NCI-H2081 treated with DMSO at 0.1 percent for 48 hours (cell line): ENCODE results near the gene SLC35F3.
"Not testable (repeated sequence)": the region's sequence is repeated elsewhere in the genome, so short reads cannot be mapped to it uniquely, and the experiment has no call there.

Experiments used
- DNase-seq: peaks from one replicate; lab custom pipeline; 2025; lab: John Stamatoyannopoulos, UW

SLC35F3 gene

GRCh38 chr1:234289538-234290305, 385.2 kb downstream of the SLC35F3 start:
- DNase-seq: no peak

GRCh38 chr1:234292011-234292410, 387.5 kb downstream of the SLC35F3 start:
- DNase-seq: no peak

- DNase-seq: no peak
Observed at GRCh38 chr1:234292548-234292947, 388.1 kb downstream of the SLC35F3 start.

GRCh38 chr1:234294109-234294817, 389.8 kb downstream of the SLC35F3 start:
- DNase-seq: no peak

- DNase-seq: no peak
Observed at GRCh38 chr1:234295068-234295467, 390.6 kb downstream of the SLC35F3 start.

- no peak for DNase-seq
Observed at GRCh38 chr1:234295626-234296025, 391.1 kb downstream of the SLC35F3 start.

- no peak for DNase-seq
Observed at GRCh38 chr1:234296496-234296895, 392.0 kb downstream of the SLC35F3 start.

GRCh38 chr1:234297668-234298067, 393.2 kb downstream of the SLC35F3 start:
- DNase-seq: no peak

GRCh38 chr1:234300096-234300495, 395.6 kb downstream of the SLC35F3 start:
- no peak for DNase-seq

- DNase-seq: not testable (repeated sequence)
Observed at GRCh38 chr1:234301663-234302062, 397.2 kb downstream of the SLC35F3 start.

GRCh38 chr1:234302354-234302962, 398.0 kb downstream of the SLC35F3 start:
- DNase-seq: no peak

- no peak for DNase-seq
Observed at GRCh38 chr1:234303231-234303630, 398.8 kb downstream of the SLC35F3 start.

- no peak for DNase-seq
Observed at GRCh38 chr1:234307726-234308125, 403.2 kb downstream of the SLC35F3 start.

GRCh38 chr1:234309243-234309597, 404.7 kb downstream of the SLC35F3 start:
- DNase-seq: no peak

GRCh38 chr1:234309598-234310459, 405.4 kb downstream of the SLC35F3 start:
- peak; percentile 68 for DNase-seq

- no peak for DNase-seq
Observed at GRCh38 chr1:234310460-234310817, 406.0 kb downstream of the SLC35F3 start.

GRCh38 chr1:234311414-234311813, 406.9 kb downstream of the SLC35F3 start:
- no peak for DNase-seq

GRCh38 chr1:234313171-234313570, 408.7 kb downstream of the SLC35F3 start:
- DNase-seq: no peak

- DNase-seq: no peak
Observed at GRCh38 chr1:234315091-234315541, 410.6 kb downstream of the SLC35F3 start.

GRCh38 chr1:234315588-234315987, 411.1 kb downstream of the SLC35F3 start:
- no peak for DNase-seq

GRCh38 chr1:234316486-234316885, 412.0 kb downstream of the SLC35F3 start:
- DNase-seq: no peak

GRCh38 chr1:234316937-234317336, 412.5 kb downstream of the SLC35F3 start:
- DNase-seq: peak; percentile 64
